H9 (cell line): ENCODE results near the gene CHGA. TPM values are rescaled to one million over a fixed set of nuclear protein-coding genes. Genes with fewer than 3 reads are reported as not detected.

Experiments
- DNase-seq: peaks from one replicate; pipeline ENCODE4 v3.0.0-alpha.2; 2017
- H2AFZ ChIP-seq: one replicate; pipeline ENCODE4 v1.6.1; 2013; ENCODE audit warnings: mild to moderate bottlenecking, low read length, control low read depth, moderate library complexity
- H2AK5ac ChIP-seq: 2 replicates; pipeline ENCODE4 v1.6.1; 2013; ENCODE audit warnings: low read length, control low read depth, mixed read lengths; ENCODE audit not compliant: insufficient read length
- H2BK120ac ChIP-seq: one replicate; pipeline ENCODE4 v1.6.1; 2013; ENCODE audit warnings: low read depth, mild to moderate bottlenecking, low read length, control low read depth, inconsistent platforms; ENCODE audit not compliant: poor library complexity, severe bottlenecking
- H2BK12ac ChIP-seq: 2 replicates; pipeline ENCODE4 v1.6.1; 2013; ENCODE audit warnings: low read length, control low read depth, mixed read lengths, low read depth; ENCODE audit not compliant: insufficient read length
- H2BK15ac ChIP-seq: 2 replicates; pipeline ENCODE4 v1.6.1; 2013; ENCODE audit warnings: low read depth, low read length, control low read depth
- H2BK20ac ChIP-seq: one replicate; pipeline ENCODE4 v1.6.1; 2013; ENCODE audit warnings: low read depth, mild to moderate bottlenecking, low read length, control low read depth, inconsistent platforms; ENCODE audit not compliant: poor library complexity, severe bottlenecking
- H2BK5ac ChIP-seq: 2 replicates; pipeline ENCODE4 v1.6.1; 2013; ENCODE audit warnings: low read length, control low read depth, mixed read lengths; ENCODE audit not compliant: insufficient read length
- H3K14ac ChIP-seq: 2 replicates; pipeline ENCODE4 v1.6.1; 2013; ENCODE audit warnings: low read length, control low read depth; ENCODE audit not compliant: insufficient read depth
- H3K18ac ChIP-seq: 2 replicates; pipeline ENCODE4 v1.6.1; 2013; ENCODE audit warnings: low read depth, mild to moderate bottlenecking, mixed read lengths, low read length, control low read depth; ENCODE audit not compliant: insufficient read length
- H3K23ac ChIP-seq: 2 replicates; pipeline ENCODE4 v1.6.1; 2013; ENCODE audit warnings: low read length, control low read depth, mixed read lengths, low read depth; ENCODE audit not compliant: insufficient read length
- H3K23me2 ChIP-seq: 2 replicates; pipeline ENCODE4 v1.6.1; 2013; ENCODE audit warnings: low read depth, mild to moderate bottlenecking, mixed read lengths, low read length, control low read depth; ENCODE audit not compliant: insufficient read length, poor library complexity, severe bottlenecking
- H3K27ac ChIP-seq: 2 replicates; pipeline ENCODE4 v1.5.1; 2013; ENCODE audit warnings: low read length, control low read depth, mixed read lengths, low read depth; ENCODE audit not compliant: insufficient read length
- H3K27me3 ChIP-seq: 2 replicates; pipeline ENCODE4 v1.6.1; 2013; ENCODE audit warnings: low read length, control low read depth, inconsistent platforms; ENCODE audit not compliant: insufficient read depth
- H3K4ac ChIP-seq: 2 replicates; pipeline ENCODE4 v1.6.1; 2013; ENCODE audit warnings: low read depth, mild to moderate bottlenecking, control low read depth, inconsistent platforms, low read length, moderate library complexity
- H3K4me1 ChIP-seq: 2 replicates; pipeline ENCODE4 v1.6.1; 2013; ENCODE audit warnings: low read length, control low read depth, inconsistent platforms; ENCODE audit not compliant: insufficient read depth
- H3K4me2 ChIP-seq: 2 replicates; pipeline ENCODE4 v1.6.1; 2013; ENCODE audit warnings: low read length, control low read depth, mixed read lengths; ENCODE audit not compliant: insufficient read length, insufficient read depth
- H3K56ac ChIP-seq: 2 replicates; pipeline ENCODE4 v1.6.1; 2013; ENCODE audit warnings: low read depth, mild to moderate bottlenecking, mixed read lengths, low read length, control low read depth; ENCODE audit not compliant: insufficient read length
- H3K79me1 ChIP-seq: 2 replicates; pipeline ENCODE4 v1.6.1; 2013; ENCODE audit warnings: low read depth, mild to moderate bottlenecking, moderate library complexity, low read length, control low read depth, inconsistent platforms; ENCODE audit not compliant: insufficient read depth, poor library complexity, severe bottlenecking
- H3K79me2 ChIP-seq: 2 replicates; pipeline ENCODE4 v1.6.1; 2013; ENCODE audit warnings: low read length, control low read depth, inconsistent platforms; ENCODE audit not compliant: insufficient read depth
- H3K9ac ChIP-seq: 2 replicates; pipeline ENCODE4 v1.6.1; 2013; ENCODE audit warnings: low read length, control low read depth, mixed read lengths; ENCODE audit not compliant: insufficient read length; ENCODE audit errors: extremely low read depth
- H3K9me3 ChIP-seq: one replicate; pipeline ENCODE4 v1.6.1; 2013; ENCODE audit warnings: low read depth, low read length, inconsistent platforms; ENCODE audit not compliant: control insufficient read depth
- H3T11ph ChIP-seq: one replicate; pipeline ENCODE4 v1.6.1; 2013; ENCODE audit warnings: mild to moderate bottlenecking, low read length, control low read depth, inconsistent platforms
- H4K20me1 ChIP-seq: one replicate; pipeline ENCODE4 v1.6.1; 2013; ENCODE audit not compliant: control insufficient read depth, insufficient read length, insufficient read depth
- H4K5ac ChIP-seq: 2 replicates; pipeline ENCODE4 v1.6.1; 2013; ENCODE audit warnings: low read depth, mild to moderate bottlenecking, mixed read lengths, low read length, control low read depth; ENCODE audit not compliant: insufficient read length
- H4K8ac ChIP-seq: replicated peaks from 2 replicates; pipeline ENCODE4 v1.6.1; 2013; ENCODE audit warnings: low read length, control low read depth, mixed read lengths, low read depth; ENCODE audit not compliant: insufficient read length
- H4K91ac ChIP-seq: 2 replicates; pipeline ENCODE4 v1.6.1; 2013; ENCODE audit warnings: low read depth, mild to moderate bottlenecking, moderate library complexity, mixed read lengths, low read length, control low read depth; ENCODE audit not compliant: insufficient read length
- H3K27ac Mint-ChIP-seq, 3 experiments: 2 replicates in 2 of 3; 3 replicates in 1 of 3; pipeline ENCODE4 v1.8.0; 2020 to 2021; ENCODE audit warnings: mixed read lengths in 3 of 3, mild to moderate bottlenecking in 1 of 3, moderate library complexity in 1 of 3
- H3K27me3 Mint-ChIP-seq: 2 replicates; pipeline ENCODE4 v1.8.0; 2021; ENCODE audit warnings: low read depth, mild to moderate bottlenecking, moderate library complexity, mixed read lengths
- H3K36me3 Mint-ChIP-seq, 3 experiments: 2 replicates in 2 of 3; 3 replicates in 1 of 3; pipeline ENCODE4 v1.8.0; 2020 to 2021; ENCODE audit warnings: low read depth in 3 of 3, mixed read lengths in 3 of 3; ENCODE audit not compliant: insufficient read depth in 1 of 3
- H3K4me1 Mint-ChIP-seq, 2 experiments: 2 replicates each; pipeline ENCODE4 v1.8.0; 2020; ENCODE audit warnings: mixed read lengths in 2 of 2
- H3K4me3 Mint-ChIP-seq, 2 experiments: 2 replicates in 1 of 2; 3 replicates in 1 of 2; pipeline ENCODE4 v1.8.0; 2020 to 2021; ENCODE audit warnings: mild to moderate bottlenecking in 2 of 2, mixed read lengths in 2 of 2, moderate library complexity in 1 of 2
- H3K9me3 Mint-ChIP-seq, 2 experiments: 2 replicates in 1 of 2; 3 replicates in 1 of 2; pipeline ENCODE4 v1.8.0; 2020; ENCODE audit warnings: mild to moderate bottlenecking in 2 of 2, mixed read lengths in 2 of 2, moderate library complexity in 1 of 2
- whole genome bisulfite sequencing: extraction: QIAGEN DNeasy Blood & Tissue Kit; methylation state at CpG from one replicate; pipeline ENCODE4 v1.1.7; 2013; ENCODE audit warnings: missing lambda C conversion rate, low lambda C conversion rate, mixed read lengths; ENCODE audit not compliant: insufficient read length; ENCODE audit errors: extremely low coverage; 5-methylcytosine and 5-hydroxymethylcytosine counted together
- total RNA-seq: library from RNA; stranded (reverse); gene quantifications from 2 replicates; pipeline ENCODE4 v1.2.1, GENCODE V29; 2021
- TF ChIP-seq, protein P1 (sequence below): fragments of 200-600 bp; sonication (generic); conservative IDR thresholded peaks from 3 replicates; pipeline ENCODE4 v1.8.0; 2021; ENCODE audit warnings: antibody characterized with exemption, mild to moderate bottlenecking

CHGA gene
- total RNA-seq, 1 experiment from 2014 or later, result 6.7 TPM

DNA sequence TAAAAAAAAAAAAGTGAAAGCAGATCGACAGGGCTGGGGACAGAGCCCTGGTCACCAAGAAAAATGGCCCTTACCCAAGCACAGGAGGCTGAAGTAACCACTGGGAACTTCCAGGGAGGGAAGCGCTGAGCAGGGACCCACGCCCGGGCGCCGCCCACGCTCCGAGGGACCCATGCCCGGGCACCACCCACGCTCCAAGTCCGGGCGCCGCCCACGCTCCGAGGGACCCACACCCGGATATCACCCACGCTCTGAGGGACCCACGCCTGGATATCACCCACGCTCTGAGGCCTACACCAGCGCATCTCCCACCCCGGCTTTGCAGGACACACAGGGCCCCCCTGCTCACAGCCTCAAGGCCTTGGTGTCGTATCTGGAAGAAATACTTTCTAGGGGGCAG lies 25.7 kb downstream of the CHGA start:
- no CpG with 5 or more reads among the region's 22 CpGs for WGBS
- peaks cover 17 to 42% (median 33%) of the 10 kb centered on the region in 3 experiments for H3K36me3 Mint-ChIP-seq
- no peak overlapping the region for H4K5ac ChIP-seq

More for the DNA sequence above, 25.7 kb downstream of the CHGA start:
- Mint-ChIP-seq H3K27ac (no peak overlapping the region), H3K4me1 (no peaks in the 10 kb centered on the region), H3K4me3 (no peak overlapping the region), H3K27me3 (peaks cover 3% of the 10 kb centered on the region; the same call in 1 of the 2 replicates), H3K9me3 (no peaks in the 10 kb centered on the region)
- DNase-seq, result no peak
- no peak overlapping the region for H4K8ac ChIP-seq
- no peak overlapping the region for H2BK5ac ChIP-seq
- no peaks in the 10 kb centered on the region for H3K4me1 ChIP-seq
- H3K9me3 ChIP-seq, result no peaks in the 10 kb centered on the region
- no peaks in the 10 kb centered on the region for H3K79me2 ChIP-seq
- no peak overlapping the region for H3K4ac ChIP-seq
- H2BK20ac ChIP-seq, result no peak overlapping the region
- no peak overlapping the region for H3K9ac ChIP-seq
- H3K56ac ChIP-seq, result no peak overlapping the region
- H3K4me2 ChIP-seq, result no peak overlapping the region
- H2BK12ac ChIP-seq, result no peak overlapping the region
- H2AFZ ChIP-seq, result no peak overlapping the region
- H4K20me1 ChIP-seq, result no peaks in the 10 kb centered on the region
- H3K23ac ChIP-seq, result no peak overlapping the region
- no peak overlapping the region for H3K14ac ChIP-seq
- H3T11ph ChIP-seq, result no peak overlapping the region
- TF ChIP-seq, protein P1, sequence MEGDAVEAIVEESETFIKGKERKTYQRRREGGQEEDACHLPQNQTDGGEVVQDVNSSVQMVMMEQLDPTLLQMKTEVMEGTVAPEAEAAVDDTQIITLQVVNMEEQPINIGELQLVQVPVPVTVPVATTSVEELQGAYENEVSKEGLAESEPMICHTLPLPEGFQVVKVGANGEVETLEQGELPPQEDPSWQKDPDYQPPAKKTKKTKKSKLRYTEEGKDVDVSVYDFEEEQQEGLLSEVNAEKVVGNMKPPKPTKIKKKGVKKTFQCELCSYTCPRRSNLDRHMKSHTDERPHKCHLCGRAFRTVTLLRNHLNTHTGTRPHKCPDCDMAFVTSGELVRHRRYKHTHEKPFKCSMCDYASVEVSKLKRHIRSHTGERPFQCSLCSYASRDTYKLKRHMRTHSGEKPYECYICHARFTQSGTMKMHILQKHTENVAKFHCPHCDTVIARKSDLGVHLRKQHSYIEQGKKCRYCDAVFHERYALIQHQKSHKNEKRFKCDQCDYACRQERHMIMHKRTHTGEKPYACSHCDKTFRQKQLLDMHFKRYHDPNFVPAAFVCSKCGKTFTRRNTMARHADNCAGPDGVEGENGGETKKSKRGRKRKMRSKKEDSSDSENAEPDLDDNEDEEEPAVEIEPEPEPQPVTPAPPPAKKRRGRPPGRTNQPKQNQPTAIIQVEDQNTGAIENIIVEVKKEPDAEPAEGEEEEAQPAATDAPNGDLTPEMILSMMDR, result no peak
- H3K79me1 ChIP-seq, result no peaks in the 10 kb centered on the region
- no peak overlapping the region for H2BK15ac ChIP-seq
- H3K27me3 ChIP-seq, result no peaks in the 10 kb centered on the region
- no peak overlapping the region for H2BK120ac ChIP-seq
- H4K91ac ChIP-seq, result no peak overlapping the region
- no peak overlapping the region for H3K27ac ChIP-seq
- no peak overlapping the region for H3K18ac ChIP-seq
- H3K23me2 ChIP-seq, result no peaks in the 10 kb centered on the region
- H2AK5ac ChIP-seq, result no peak overlapping the region
